HepG2 (cell line): ENCODE results near the gene PRKN. TPM values are rescaled to one million over a fixed set of nuclear protein-coding genes. Genes with fewer than 3 reads are reported as not detected.

ENCODE experiments used
- ATAC-seq: fragments of 200-7000 bp; cut with Tn5 transposase; 3 replicates; pipeline ENCODE4 v1.9.1; 2020; ENCODE audit warnings: mild to moderate bottlenecking, moderate library complexity
- BruUV-seq: library from RNA; stranded (reverse); fragments of 400-500 nt; replicated peaks from 2 replicates; lab custom pipeline; 2021; lab: Mats Ljungman, UMichigan
- CTCF ChIA-PET: fragments of 300-600 bp; formaldehyde crosslinking; extraction: SDS; loops from one replicate; lab custom pipeline; 2021; ENCODE audit warnings: low total read pairs, inconsistent platforms, low intra/inter-chr PET ratio; lab: Yijun Ruan, JAX
- POLR2A ChIA-PET: fragments of 350-600 bp; sonication (Branson Sonifier 250); formaldehyde crosslinking; loops from one replicate; lab custom pipeline; 2020; ENCODE audit warnings: antibody characterized with exemption, inconsistent platforms; lab: Yijun Ruan, JAX
- DNase-seq: peaks from one replicate; pipeline ENCODE4 v3.0.0-alpha.2; 2015; ENCODE audit warnings: low spot score
- FAIRE-seq: peaks from 3 replicates; lab custom pipeline; 2011; peaks lifted over from hg19 to GRCh38; lab: Jason Lieb, UNC
- H2AFZ ChIP-seq: one replicate; pipeline ENCODE4 v1.6.1; 2011; ENCODE audit warnings: low read length, inconsistent platforms
- H3K27ac ChIP-seq: fragments of 300-600 bp; 3 replicates; pipeline ENCODE4 v1.8.0; 2011; ENCODE audit warnings: mixed run types, mild to moderate bottlenecking, mixed read lengths, low read length, inconsistent platforms; ENCODE audit not compliant: insufficient read depth; ENCODE audit errors: extremely low read length
- H3K27me3 ChIP-seq, 2 experiments: fragments of 200-600 bp in 1 of 2; 2 replicates in 1 of 2; 3 replicates in 1 of 2; pipeline versions ENCODE4 v1.6.0 to v1.8.0; 2011; ENCODE audit warnings: low read length in 2 of 2, mild to moderate bottlenecking in 2 of 2, moderate library complexity in 2 of 2, inconsistent platforms in 1 of 2; ENCODE audit not compliant: insufficient read depth in 2 of 2, control insufficient read depth in 1 of 2
- H3K36me3 ChIP-seq, 2 experiments: fragments of 200-600 bp in 1 of 2; replicated peaks in 1 of 2; 2 replicates in 1 of 2; 3 replicates in 1 of 2; pipeline versions ENCODE4 v1.5.1 to v1.8.0; 2011; ENCODE audit warnings: low read length in 2 of 2, inconsistent platforms in 1 of 2; ENCODE audit not compliant: insufficient read depth in 2 of 2, control insufficient read depth in 1 of 2
- H3K4me1 ChIP-seq: 2 replicates; pipeline ENCODE4 v1.5.1; 2012; ENCODE audit warnings: low read length, inconsistent platforms; ENCODE audit not compliant: insufficient read depth
- H3K4me2 ChIP-seq: 2 replicates; pipeline ENCODE4 v1.6.0; 2011; ENCODE audit warnings: low read depth, low read length, inconsistent platforms
- H3K4me3 ChIP-seq, 3 experiments: fragments of 200-600 bp in 1 of 3; sonication (generic), shearing (Covaris generic) in 1 of 3; replicated peaks in 1 of 3; 2 replicates each; pipeline ENCODE4 v1.5.1; 2011 to 2016; ENCODE audit warnings: low read length in 3 of 3, inconsistent platforms in 2 of 3, low read depth in 2 of 3, mild to moderate bottlenecking in 2 of 3, control low read depth in 1 of 3, mixed read lengths in 1 of 3; ENCODE audit not compliant: insufficient read depth in 1 of 3
- H3K79me2 ChIP-seq: one replicate; pipeline ENCODE4 v1.6.1; 2011; ENCODE audit warnings: low read length, inconsistent platforms; ENCODE audit not compliant: insufficient read depth
- H3K9ac ChIP-seq: 2 replicates; pipeline ENCODE4 v1.6.0; 2011; ENCODE audit warnings: mild to moderate bottlenecking, low read depth, low read length, inconsistent platforms; ENCODE audit not compliant: insufficient read depth
- H3K9me3 ChIP-seq: 2 replicates; pipeline ENCODE4 v1.5.1; 2012; ENCODE audit warnings: mild to moderate bottlenecking, low read length
- H4K20me1 ChIP-seq: 2 replicates; pipeline ENCODE4 v1.6.0; 2011; ENCODE audit warnings: inconsistent platforms, mild to moderate bottlenecking, low read length, moderate library complexity; ENCODE audit not compliant: insufficient read depth
- ARNT ChIP-seq: fragments of 450-650 bp; IDR thresholded peaks from 2 replicates; pipeline ENCODE4 v1.6.1; 2017
- HMGA1 ChIP-seq: sonication (generic); formaldehyde crosslinking; conservative IDR thresholded peaks from 2 replicates; pipeline ENCODE4 v1.4.0; 2020; ENCODE audit warnings: missing genetic modification reagents
- MLLT10 ChIP-seq: sonication (generic); formaldehyde crosslinking; IDR thresholded peaks from 2 replicates; pipeline ENCODE4 v1.4.0; 2020; ENCODE audit warnings: missing genetic modification reagents
- PITX1 ChIP-seq: sonication (generic); formaldehyde crosslinking; IDR thresholded peaks from 2 replicates; pipeline ENCODE4 v1.5.1; 2020; ENCODE audit warnings: mild to moderate bottlenecking, missing genetic modification reagents
- POLR2A ChIP-seq, 2 experiments: IDR thresholded peaks; 2 replicates each; pipeline ENCODE4 v1.6.1; 2011; ENCODE audit warnings: low read depth in 2 of 2, low read length in 2 of 2, mild to moderate bottlenecking in 1 of 2, moderate library complexity in 1 of 2; ENCODE audit not compliant: insufficient read depth in 1 of 2
- TRIM24 ChIP-seq: sonication (generic); formaldehyde crosslinking; IDR thresholded peaks from 2 replicates; pipeline ENCODE4 v1.8.0; 2022; ENCODE audit warnings: mild to moderate bottlenecking, missing genetic modification reagents
- ZC3H4 ChIP-seq: sonication (generic); formaldehyde crosslinking; IDR thresholded peaks from 2 replicates; pipeline ENCODE4 v1.4.0; 2020; ENCODE audit warnings: missing genetic modification reagents, borderline replicate concordance
- ZNF205 ChIP-seq: IDR thresholded peaks from 2 replicates; pipeline ENCODE4 v1.6.1; 2018; ENCODE audit warnings: missing biosample characterization, missing genetic modification reagents
- ZNF780A ChIP-seq: sonication (generic); formaldehyde crosslinking; IDR thresholded peaks from 2 replicates; pipeline ENCODE4 v1.8.0; 2022; ENCODE audit warnings: mild to moderate bottlenecking, missing genetic modification reagents, moderate library complexity
- WGBS: methylation state at CpG from one replicate; pipeline ENCODE4 v1.1.6; 2017; ENCODE audit warnings: low lambda C conversion rate; 5-methylcytosine and 5-hydroxymethylcytosine counted together
- in situ Hi-C: cut with HindIII; loops from 2 replicates; pipeline ENCODE4 v1.10.0; 2017; ENCODE audit warnings: low pct_unique_long_range_greater_than_20kb; ENCODE audit not compliant: extremely low pct_ligation_motif_present
- intact Hi-C: fragments of 100-400 bp; cut with micrococcal nuclease; formaldehyde crosslinking; loops from one replicate; pipeline ENCODE4 v1.10.0; 2022; ENCODE audit not compliant: unreplicated experiment
- polyA plus RNA-seq, 8 experiments: library from polyadenylated mRNA; depleted of rRNA in 3 of 8; stranded (reverse) in 7 of 8; unstranded in 1 of 8; fragments of >200 nt; fragmentation: Illumina TruSeq in 4 of 8; extraction: Trizol in 4 of 8; gene quantifications; 2 replicates each; pipeline versions ENCODE4 v1.2.1 to v1.2.3, GENCODE V29; 2011 to 2016; ENCODE audit warnings: low read depth in 4 of 8, missing spikeins in 1 of 8, mixed read lengths in 1 of 8; ENCODE audit not compliant: insufficient read depth in 1 of 8
- total RNA-seq, 5 experiments: library from RNA; depleted of rRNA; stranded (reverse); fragments of >200 nt; fragmentation: Illumina TruSeq; extraction: Trizol; gene quantifications; 2 replicates each; pipeline ENCODE4 v1.2.3, GENCODE V29; 2016; ENCODE audit warnings: low read depth in 1 of 5
- TF ChIP-seq, protein P1 (sequence below), 2 experiments: fragments of 450-650 bp in 1 of 2; sonication (generic) in 1 of 2; formaldehyde crosslinking; IDR thresholded peaks; 2 replicates each; pipeline versions ENCODE4 v1.5.0 to v1.8.0; 2020 to 2022; ENCODE audit warnings: mild to moderate bottlenecking in 1 of 2, missing genetic modification reagents in 1 of 2
- TF ChIP-seq, protein P2 (sequence below): sonication (generic); formaldehyde crosslinking; IDR thresholded peaks from 2 replicates; pipeline ENCODE4 v1.4.0; 2020; ENCODE audit warnings: missing genetic modification reagents
- TF ChIP-seq, protein P3 (sequence below): IDR thresholded peaks from 2 replicates; pipeline ENCODE4 v1.6.1; 2016; ENCODE audit warnings: low read depth, missing genetic modification reagents, missing compliant biosample characterization

PRKN gene
- total and polyA plus RNA-seq, 2 of the 13 experiments (the other 11 are each of a cell fraction or from before 2014, with no cell fraction given), result 0.31 to 0.44 TPM

DNA sequence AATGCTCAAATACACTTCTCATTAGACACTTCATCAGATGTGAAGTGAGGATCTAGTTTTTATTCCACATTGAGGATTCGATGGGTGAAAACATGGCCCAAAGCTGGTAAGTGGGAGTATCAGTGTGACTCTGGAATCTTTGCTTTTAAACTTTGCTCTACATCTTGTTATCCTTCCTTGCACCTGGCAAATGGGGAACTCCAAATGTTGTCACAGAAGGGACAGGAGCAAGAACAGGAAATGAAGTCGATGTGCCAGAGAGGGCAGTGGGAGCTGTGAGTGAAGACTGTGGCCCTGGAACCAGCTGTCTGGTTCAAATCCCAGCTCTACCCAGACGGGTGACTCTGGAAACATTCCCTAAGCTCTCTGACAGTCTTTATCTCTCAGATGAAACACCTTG, 1367.0 kb downstream of the PRKN start (continued):
- TF ChIP-seq, protein P1, sequence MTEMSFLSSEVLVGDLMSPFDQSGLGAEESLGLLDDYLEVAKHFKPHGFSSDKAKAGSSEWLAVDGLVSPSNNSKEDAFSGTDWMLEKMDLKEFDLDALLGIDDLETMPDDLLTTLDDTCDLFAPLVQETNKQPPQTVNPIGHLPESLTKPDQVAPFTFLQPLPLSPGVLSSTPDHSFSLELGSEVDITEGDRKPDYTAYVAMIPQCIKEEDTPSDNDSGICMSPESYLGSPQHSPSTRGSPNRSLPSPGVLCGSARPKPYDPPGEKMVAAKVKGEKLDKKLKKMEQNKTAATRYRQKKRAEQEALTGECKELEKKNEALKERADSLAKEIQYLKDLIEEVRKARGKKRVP (CRISPR knock-in tag; IDR thresholded peaks at IDR 0.05), result no peak
- no peak for TF ChIP-seq ZNF780A (CRISPR knock-in tag)
- TF ChIP-seq TRIM24 (CRISPR knock-in tag), result no peak
- TF ChIP-seq MLLT10, result no peak
- TF ChIP-seq, all 625 proteins: peak for 0

DNA sequence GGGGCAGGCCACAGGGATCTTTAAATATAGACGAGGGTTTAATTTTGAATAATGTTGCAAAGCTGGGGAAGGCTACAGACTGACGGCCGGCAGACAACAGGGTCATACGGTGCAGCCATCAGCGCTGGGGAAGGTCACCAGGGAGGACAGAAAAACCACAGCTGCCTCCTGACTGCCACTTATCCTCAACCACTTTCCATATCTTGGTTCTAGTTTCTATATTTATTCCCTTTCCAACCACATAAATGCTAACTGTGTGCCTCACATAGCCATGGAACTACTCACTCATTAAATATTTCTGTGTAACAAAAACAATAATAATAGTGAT, 1368.0 kb downstream of the PRKN start:
- Histone ChIP-seq H3K79me2 (no peaks in the 10 kb centered on the region), H3K4me2 (no peak overlapping the region), H3K36me3 (no peaks in the 10 kb centered on the region), H4K20me1 (no peaks in the 10 kb centered on the region), H3K9ac (no peak overlapping the region), H3K4me3 (no peak overlapping the region), H3K27me3 (no peaks in the 10 kb centered on the region), H3K9me3 (peaks cover 19% of the 10 kb centered on the region), H3K27ac (no peak overlapping the region), H2AFZ (no peak overlapping the region), H3K4me1 (no peaks in the 10 kb centered on the region)
- ATAC-seq (no peak), DNase-seq (no peak), FAIRE-seq (no peak)
- intact Hi-C loops (no loop called here), in situ Hi-C loops (loop anchor here (25.0 kb wide), 1 partner anchor 622 kb away; no protein-coding TSS in a partner anchor)
- ChIA-PET CTCF (no interaction called here), POLR2A (no interaction called here)
- 58% methylated on average over 5 of the region's 5 CpGs for WGBS
- BruUV-seq, result no TSS peak
- TF ChIP-seq, protein P2, sequence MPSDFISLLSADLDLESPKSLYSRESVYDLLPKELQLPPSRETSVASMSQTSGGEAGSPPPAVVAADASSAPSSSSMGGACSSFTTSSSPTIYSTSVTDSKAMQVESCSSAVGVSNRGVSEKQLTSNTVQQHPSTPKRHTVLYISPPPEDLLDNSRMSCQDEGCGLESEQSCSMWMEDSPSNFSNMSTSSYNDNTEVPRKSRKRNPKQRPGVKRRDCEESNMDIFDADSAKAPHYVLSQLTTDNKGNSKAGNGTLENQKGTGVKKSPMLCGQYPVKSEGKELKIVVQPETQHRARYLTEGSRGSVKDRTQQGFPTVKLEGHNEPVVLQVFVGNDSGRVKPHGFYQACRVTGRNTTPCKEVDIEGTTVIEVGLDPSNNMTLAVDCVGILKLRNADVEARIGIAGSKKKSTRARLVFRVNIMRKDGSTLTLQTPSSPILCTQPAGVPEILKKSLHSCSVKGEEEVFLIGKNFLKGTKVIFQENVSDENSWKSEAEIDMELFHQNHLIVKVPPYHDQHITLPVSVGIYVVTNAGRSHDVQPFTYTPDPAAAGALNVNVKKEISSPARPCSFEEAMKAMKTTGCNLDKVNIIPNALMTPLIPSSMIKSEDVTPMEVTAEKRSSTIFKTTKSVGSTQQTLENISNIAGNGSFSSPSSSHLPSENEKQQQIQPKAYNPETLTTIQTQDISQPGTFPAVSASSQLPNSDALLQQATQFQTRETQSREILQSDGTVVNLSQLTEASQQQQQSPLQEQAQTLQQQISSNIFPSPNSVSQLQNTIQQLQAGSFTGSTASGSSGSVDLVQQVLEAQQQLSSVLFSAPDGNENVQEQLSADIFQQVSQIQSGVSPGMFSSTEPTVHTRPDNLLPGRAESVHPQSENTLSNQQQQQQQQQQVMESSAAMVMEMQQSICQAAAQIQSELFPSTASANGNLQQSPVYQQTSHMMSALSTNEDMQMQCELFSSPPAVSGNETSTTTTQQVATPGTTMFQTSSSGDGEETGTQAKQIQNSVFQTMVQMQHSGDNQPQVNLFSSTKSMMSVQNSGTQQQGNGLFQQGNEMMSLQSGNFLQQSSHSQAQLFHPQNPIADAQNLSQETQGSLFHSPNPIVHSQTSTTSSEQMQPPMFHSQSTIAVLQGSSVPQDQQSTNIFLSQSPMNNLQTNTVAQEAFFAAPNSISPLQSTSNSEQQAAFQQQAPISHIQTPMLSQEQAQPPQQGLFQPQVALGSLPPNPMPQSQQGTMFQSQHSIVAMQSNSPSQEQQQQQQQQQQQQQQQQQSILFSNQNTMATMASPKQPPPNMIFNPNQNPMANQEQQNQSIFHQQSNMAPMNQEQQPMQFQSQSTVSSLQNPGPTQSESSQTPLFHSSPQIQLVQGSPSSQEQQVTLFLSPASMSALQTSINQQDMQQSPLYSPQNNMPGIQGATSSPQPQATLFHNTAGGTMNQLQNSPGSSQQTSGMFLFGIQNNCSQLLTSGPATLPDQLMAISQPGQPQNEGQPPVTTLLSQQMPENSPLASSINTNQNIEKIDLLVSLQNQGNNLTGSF (CRISPR knock-in tag), result no peak
- TF ChIP-seq, protein P3, sequence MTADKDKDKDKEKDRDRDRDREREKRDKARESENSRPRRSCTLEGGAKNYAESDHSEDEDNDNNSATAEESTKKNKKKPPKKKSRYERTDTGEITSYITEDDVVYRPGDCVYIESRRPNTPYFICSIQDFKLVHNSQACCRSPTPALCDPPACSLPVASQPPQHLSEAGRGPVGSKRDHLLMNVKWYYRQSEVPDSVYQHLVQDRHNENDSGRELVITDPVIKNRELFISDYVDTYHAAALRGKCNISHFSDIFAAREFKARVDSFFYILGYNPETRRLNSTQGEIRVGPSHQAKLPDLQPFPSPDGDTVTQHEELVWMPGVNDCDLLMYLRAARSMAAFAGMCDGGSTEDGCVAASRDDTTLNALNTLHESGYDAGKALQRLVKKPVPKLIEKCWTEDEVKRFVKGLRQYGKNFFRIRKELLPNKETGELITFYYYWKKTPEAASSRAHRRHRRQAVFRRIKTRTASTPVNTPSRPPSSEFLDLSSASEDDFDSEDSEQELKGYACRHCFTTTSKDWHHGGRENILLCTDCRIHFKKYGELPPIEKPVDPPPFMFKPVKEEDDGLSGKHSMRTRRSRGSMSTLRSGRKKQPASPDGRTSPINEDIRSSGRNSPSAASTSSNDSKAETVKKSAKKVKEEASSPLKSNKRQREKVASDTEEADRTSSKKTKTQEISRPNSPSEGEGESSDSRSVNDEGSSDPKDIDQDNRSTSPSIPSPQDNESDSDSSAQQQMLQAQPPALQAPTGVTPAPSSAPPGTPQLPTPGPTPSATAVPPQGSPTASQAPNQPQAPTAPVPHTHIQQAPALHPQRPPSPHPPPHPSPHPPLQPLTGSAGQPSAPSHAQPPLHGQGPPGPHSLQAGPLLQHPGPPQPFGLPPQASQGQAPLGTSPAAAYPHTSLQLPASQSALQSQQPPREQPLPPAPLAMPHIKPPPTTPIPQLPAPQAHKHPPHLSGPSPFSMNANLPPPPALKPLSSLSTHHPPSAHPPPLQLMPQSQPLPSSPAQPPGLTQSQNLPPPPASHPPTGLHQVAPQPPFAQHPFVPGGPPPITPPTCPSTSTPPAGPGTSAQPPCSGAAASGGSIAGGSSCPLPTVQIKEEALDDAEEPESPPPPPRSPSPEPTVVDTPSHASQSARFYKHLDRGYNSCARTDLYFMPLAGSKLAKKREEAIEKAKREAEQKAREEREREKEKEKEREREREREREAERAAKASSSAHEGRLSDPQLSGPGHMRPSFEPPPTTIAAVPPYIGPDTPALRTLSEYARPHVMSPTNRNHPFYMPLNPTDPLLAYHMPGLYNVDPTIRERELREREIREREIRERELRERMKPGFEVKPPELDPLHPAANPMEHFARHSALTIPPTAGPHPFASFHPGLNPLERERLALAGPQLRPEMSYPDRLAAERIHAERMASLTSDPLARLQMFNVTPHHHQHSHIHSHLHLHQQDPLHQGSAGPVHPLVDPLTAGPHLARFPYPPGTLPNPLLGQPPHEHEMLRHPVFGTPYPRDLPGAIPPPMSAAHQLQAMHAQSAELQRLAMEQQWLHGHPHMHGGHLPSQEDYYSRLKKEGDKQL (CRISPR knock-in tag), result no peak
- no peak for TF ChIP-seq ARNT
- no peak for TF ChIP-seq PITX1 (CRISPR knock-in tag)
- TF ChIP-seq HMGA1, result no peak
- TF ChIP-seq ZNF205 (CRISPR knock-in tag), result no peak
- TF ChIP-seq POLR2A (IDR thresholded peaks at IDR 0.05; ENCODE audit: insufficient read depth in 1 of 2, low read depth in 2 of 2, low read length in 2 of 2), result no peak
- TF ChIP-seq ZC3H4, result no peak
